GM12874 (cell line): ENCODE results near the gene IVL.
A peak's percentile ranks its signal among the peaks of the same experiment; 100 is the strongest.

ENCODE experiments used
- CTCF ChIP-seq: IDR thresholded peaks from 2 replicates; pipeline ENCODE4 v1.5.1; 2011; ENCODE audit warnings: low read depth, mild to moderate bottlenecking, control low read depth, low read length, moderate library complexity; ENCODE audit not compliant: insufficient read depth

The IVL gene

DNA sequence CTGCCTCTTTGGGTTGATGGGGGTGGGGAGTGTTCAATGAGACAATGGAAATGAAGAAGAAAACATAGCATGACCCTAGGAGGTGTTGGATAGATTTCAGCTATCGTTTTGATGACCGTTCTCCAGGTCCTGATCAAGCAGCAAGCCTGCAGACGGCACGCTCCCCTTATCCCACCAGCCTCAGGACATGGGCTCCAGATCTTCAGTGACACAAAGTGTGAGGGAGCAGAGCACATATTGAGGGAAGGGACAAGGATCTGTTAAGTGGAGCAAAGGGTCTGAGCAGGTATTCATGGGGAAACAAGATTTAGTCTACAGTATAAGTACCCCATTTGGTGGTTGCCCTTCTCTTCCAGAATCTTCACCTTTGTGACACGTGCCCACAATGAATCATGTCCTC, 43.4 kb downstream of the IVL start:
- TF ChIP-seq CTCF = no peak

DNA sequence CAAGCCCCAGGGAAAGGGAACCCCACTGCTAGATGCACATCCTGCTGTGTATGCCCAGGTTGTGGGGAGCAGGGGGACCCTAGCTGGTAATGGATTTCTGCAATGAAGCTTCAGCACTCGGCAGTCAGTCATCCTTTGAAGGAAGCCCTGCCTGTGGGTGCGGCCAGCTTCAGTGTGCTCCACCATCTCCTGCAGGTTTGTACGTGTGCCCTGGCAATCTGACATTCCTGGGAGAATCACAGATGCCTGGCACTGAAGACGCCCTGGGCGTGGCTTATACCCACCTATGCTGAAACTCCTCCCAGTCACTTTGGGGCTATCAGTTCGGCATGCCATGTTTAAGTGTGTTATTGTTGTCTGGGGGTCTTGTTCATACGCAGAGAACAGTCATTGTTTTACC, 45.4 kb downstream of the IVL start:
- no peak for TF ChIP-seq CTCF

- TF ChIP-seq CTCF = no peak
Observed at GRCh38 chr1:152954436-152954835, 46.1 kb downstream of the IVL start.

DNA sequence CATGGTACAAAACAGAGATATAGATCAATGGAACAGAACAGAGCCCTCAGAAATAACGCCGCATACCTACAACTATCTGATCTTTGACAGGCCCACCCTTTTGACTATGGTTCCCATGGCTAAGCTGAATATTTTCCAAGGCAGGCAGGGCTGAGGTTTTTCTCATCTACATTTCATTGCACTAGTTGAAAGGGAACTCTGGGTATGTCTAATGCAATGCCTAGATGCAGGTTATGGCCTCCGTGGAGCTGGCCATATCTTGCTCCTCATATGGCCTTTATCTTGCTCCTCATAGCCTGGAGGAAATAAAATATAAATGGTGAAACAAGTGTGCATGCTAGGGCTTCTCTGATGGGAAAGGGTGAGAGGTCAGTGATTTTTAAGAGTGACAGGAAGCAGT, 49.2 kb downstream of the IVL start:
- TF ChIP-seq CTCF = no peak

GRCh38 chr1:152959273-152959672, 50.9 kb downstream of the IVL start:
- no peak for TF ChIP-seq CTCF

DNA sequence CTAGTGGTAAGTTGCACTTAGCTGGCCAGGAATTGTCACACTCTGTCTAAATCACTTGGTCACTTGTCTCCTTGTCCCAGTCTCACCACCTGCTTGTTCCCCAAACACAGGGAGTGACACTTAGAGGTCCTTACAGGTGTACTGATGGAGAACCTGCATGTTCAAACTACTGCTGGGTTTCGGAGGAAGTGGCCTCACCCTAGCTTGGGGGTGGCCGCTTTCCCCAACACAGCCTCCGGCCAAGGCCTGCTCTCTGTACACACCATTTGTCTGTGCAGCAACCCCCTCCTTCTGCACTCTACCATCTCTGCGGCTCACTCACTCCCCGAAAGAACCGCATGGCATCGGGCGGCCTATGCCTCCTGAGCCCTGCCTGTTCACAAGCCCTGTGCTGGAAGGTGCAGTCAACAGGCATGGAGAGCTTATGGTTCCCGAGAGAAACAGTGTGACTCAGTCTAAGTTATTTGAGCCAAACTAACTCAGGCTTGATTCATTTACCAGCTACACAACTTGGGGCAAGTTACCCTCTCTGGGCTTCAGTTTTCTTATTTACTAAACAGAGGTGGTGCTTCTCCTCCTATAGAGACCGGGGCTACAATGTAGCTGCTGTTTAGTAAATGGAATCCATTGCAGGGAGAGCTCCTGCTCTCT, 51.6 kb downstream of the IVL start:
- no peak for TF ChIP-seq CTCF

GRCh38 chr1:152960452-152961044, 52.2 kb downstream of the IVL start:
- peak; percentile 62 for TF ChIP-seq CTCF
